ENCODE measurements around the gene ZNF710.

GRCh38 chr15:90114451-90114901 lies 113.4 kb downstream of the ZNF710 start:
- TF ChIP-seq, protein P1, sequence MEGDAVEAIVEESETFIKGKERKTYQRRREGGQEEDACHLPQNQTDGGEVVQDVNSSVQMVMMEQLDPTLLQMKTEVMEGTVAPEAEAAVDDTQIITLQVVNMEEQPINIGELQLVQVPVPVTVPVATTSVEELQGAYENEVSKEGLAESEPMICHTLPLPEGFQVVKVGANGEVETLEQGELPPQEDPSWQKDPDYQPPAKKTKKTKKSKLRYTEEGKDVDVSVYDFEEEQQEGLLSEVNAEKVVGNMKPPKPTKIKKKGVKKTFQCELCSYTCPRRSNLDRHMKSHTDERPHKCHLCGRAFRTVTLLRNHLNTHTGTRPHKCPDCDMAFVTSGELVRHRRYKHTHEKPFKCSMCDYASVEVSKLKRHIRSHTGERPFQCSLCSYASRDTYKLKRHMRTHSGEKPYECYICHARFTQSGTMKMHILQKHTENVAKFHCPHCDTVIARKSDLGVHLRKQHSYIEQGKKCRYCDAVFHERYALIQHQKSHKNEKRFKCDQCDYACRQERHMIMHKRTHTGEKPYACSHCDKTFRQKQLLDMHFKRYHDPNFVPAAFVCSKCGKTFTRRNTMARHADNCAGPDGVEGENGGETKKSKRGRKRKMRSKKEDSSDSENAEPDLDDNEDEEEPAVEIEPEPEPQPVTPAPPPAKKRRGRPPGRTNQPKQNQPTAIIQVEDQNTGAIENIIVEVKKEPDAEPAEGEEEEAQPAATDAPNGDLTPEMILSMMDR (conservative IDR thresholded peaks at IDR 0.05; ENCODE audit: low read depth in 2 of 2) = no peak
- no peak for TF ChIP-seq ETS1 (IDR thresholded peaks at IDR 0.05)
- no peak for TF ChIP-seq EZH2phosphoT487 (IDR thresholded peaks at IDR 0.05; ENCODE audit: unreplicated experiment)
- no peak for TF ChIP-seq CREB1 (CRISPR knock-in tag; IDR thresholded peaks at IDR 0.05; ENCODE audit: low read depth)
- TF ChIP-seq REST (IDR thresholded peaks at IDR 0.05; ENCODE audit: unreplicated experiment) = no peak
- TF ChIP-seq STAT1 (IDR thresholded peaks at IDR 0.05; ENCODE audit: unreplicated experiment) = no peak
- TF ChIP-seq EZH2 (IDR thresholded peaks at IDR 0.05; ENCODE audit: low read depth, unreplicated experiment) = no peak
- TF ChIP-seq JUNB (IDR thresholded peaks at IDR 0.05; ENCODE audit: unreplicated experiment) = no peak
- TF ChIP-seq ZNF114 (CRISPR knock-in tag; IDR thresholded peaks at IDR 0.05) = no peak
- no peak for TF ChIP-seq POLR2AphosphoS5 (IDR thresholded peaks at IDR 0.05; ENCODE audit: low read depth)
- TF ChIP-seq NANOG (IDR thresholded peaks at IDR 0.05; ENCODE audit: borderline replicate concordance) = no peak
